Gastroesophageal sphincter (tissue), 3 donors: ENCODE data around the gene C19orf25.

Experiments
- EP300 ChIP-seq: sonication (generic); formaldehyde crosslinking; IDR thresholded peaks from one replicate; pipeline ENCODE4 v1.6.1; 2017; ENCODE audit warnings: antibody characterized with exemption, mild to moderate bottlenecking
- POLR2A ChIP-seq, 2 donors: fragments of 450-650 bp; IDR thresholded peaks; one replicate each; pipeline ENCODE4 v1.6.1; 2017; ENCODE audit warnings: antibody characterized with exemption in 2 of 2, mild to moderate bottlenecking in 2 of 2, moderate library complexity in 1 of 2
- POLR2AphosphoS5 ChIP-seq: sonication (generic); formaldehyde crosslinking; IDR thresholded peaks from one replicate; pipeline ENCODE4 v1.6.1; 2017; ENCODE audit warnings: antibody characterized with exemption
- TF ChIP-seq, protein P1 (sequence below), 4 experiments: fragments of 200-600 bp in 2 of 4; fragments of 450-650 bp in 2 of 4; sonication (generic) in 1 of 4; IDR thresholded peaks; one replicate each; pipeline ENCODE4 v1.5.1; 2017 to 2019; ENCODE audit warnings: antibody characterized with exemption in 4 of 4, mild to moderate bottlenecking in 2 of 4, moderate library complexity in 2 of 4

DNA sequence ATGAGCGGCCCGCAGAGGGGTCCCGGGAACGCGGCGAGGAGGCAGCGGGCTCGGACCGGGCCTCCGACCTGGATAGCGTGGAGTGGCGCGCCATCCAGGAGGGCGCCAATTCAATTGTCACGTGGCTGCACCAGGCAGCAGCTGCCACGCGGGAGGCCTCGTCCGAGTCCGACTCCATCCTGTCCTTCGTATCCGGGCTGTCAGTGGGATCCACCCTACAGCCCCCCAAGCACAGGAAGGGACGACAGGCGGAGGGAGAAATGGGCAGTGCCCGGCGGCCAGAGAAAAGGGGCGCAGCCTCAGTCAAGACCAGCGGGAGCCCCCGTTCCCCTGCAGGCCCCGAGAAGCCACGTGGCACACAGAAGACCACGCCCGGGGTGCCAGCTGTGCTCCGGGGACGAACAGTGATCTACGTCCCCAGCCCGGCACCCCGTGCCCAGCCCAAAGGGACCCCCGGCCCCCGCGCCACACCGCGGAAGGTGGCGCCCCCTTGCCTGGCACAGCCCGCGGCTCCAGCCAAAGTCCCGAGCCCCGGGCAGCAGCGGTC is 10.7 kb downstream of the C19orf25 start:
- TF ChIP-seq POLR2A (IDR thresholded peaks at IDR 0.05): no peak
- TF ChIP-seq, protein P1, sequence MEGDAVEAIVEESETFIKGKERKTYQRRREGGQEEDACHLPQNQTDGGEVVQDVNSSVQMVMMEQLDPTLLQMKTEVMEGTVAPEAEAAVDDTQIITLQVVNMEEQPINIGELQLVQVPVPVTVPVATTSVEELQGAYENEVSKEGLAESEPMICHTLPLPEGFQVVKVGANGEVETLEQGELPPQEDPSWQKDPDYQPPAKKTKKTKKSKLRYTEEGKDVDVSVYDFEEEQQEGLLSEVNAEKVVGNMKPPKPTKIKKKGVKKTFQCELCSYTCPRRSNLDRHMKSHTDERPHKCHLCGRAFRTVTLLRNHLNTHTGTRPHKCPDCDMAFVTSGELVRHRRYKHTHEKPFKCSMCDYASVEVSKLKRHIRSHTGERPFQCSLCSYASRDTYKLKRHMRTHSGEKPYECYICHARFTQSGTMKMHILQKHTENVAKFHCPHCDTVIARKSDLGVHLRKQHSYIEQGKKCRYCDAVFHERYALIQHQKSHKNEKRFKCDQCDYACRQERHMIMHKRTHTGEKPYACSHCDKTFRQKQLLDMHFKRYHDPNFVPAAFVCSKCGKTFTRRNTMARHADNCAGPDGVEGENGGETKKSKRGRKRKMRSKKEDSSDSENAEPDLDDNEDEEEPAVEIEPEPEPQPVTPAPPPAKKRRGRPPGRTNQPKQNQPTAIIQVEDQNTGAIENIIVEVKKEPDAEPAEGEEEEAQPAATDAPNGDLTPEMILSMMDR (IDR thresholded peaks at IDR 0.05): no peak
- no peak for TF ChIP-seq POLR2AphosphoS5
- TF ChIP-seq EP300: no peak
